ENCODE results near the gene RIN1.
A peak's percentile ranks its signal among the peaks of the same experiment; 100 is the strongest.

DNA sequence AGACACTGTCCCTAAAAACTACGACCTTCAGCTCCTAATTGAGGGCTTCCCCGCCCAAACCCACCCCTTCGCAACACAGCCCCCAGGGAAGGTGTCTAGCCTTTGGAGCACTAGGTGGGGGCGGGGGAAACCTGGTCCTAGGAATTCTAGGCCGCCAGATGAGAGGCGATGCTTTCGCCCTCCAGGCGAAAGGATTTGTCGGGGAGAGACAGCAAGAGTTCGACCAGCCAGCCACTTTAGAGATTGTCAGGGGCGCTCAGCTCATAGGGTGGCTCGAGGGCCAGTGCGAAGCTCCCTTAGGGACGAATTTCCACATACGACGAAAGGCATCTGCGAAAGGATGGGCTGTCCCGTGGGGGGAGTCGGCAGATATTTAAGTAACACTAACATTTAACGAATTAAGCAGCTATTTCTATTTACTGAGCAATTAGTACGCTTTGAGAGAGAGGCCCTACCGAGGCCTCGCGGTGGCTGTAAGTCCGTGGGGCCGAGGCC is 24.7 kb downstream of the RIN1 start:
- TF ChIP-seq, protein P1, sequence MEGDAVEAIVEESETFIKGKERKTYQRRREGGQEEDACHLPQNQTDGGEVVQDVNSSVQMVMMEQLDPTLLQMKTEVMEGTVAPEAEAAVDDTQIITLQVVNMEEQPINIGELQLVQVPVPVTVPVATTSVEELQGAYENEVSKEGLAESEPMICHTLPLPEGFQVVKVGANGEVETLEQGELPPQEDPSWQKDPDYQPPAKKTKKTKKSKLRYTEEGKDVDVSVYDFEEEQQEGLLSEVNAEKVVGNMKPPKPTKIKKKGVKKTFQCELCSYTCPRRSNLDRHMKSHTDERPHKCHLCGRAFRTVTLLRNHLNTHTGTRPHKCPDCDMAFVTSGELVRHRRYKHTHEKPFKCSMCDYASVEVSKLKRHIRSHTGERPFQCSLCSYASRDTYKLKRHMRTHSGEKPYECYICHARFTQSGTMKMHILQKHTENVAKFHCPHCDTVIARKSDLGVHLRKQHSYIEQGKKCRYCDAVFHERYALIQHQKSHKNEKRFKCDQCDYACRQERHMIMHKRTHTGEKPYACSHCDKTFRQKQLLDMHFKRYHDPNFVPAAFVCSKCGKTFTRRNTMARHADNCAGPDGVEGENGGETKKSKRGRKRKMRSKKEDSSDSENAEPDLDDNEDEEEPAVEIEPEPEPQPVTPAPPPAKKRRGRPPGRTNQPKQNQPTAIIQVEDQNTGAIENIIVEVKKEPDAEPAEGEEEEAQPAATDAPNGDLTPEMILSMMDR (IDR thresholded peaks at IDR 0.05) = peak in 1 of 4 experiments; percentile 93
- TF ChIP-seq POLR2A (IDR thresholded peaks at IDR 0.05) = no peak

All from uterus (tissue), 2 donors.